Stomach (tissue), 4 donors: ENCODE measurements around the gene ARID3A.

Experiments used
- POLR2AphosphoS5 ChIP-seq, 3 donors: sonication (generic); formaldehyde crosslinking; IDR thresholded peaks; one replicate each; pipeline ENCODE4 v1.6.1; 2016; ENCODE audit warnings: antibody characterized with exemption in 3 of 3
- TF ChIP-seq, protein P1 (sequence below), 7 experiments: fragments of 450-650 bp in 4 of 7; fragments of 200-600 bp in 3 of 7; sonication (generic) in 3 of 7; IDR thresholded peaks; one replicate each; pipeline ENCODE4 v1.5.1; 2016 to 2019; ENCODE audit warnings: antibody characterized with exemption in 7 of 7, control low read depth in 2 of 7, mild to moderate bottlenecking in 1 of 7

DNA sequence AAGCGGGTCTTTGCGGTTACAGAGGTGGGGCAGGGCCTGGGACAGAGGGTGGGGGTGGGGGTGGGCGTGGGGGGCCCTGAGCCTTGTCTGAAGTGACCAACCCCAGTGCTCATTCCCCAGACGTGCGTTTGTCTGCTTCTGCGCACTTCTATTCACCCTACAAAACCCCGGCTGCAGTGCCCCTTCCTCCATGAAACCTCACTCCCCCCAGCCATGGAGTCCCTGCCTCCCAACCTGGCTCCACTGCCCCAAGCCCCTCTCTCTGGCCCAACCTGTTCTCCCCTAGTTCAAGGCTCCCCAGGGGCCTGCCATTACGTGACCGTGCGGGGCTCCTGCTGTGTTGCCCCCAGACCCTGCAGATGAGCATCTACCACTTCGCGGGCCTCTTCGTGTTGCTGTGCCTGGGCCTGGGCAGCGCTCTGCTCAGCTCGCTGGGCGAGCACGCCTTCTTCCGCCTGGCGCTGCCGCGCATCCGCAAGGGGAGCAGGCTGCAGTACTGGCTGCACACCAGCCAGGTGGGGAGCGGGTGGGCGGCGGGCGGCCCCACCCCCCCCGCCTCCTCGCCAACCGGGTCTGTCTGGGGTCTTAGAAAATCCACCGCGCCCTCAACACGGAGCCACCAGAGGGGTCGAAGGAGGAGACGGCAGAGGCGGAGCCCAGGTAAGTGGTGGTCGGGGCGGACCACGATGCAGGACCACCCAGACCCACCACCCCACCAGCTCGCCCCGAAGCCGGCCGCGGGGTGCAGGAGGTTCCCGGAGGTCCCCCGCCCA lies 82.6 kb downstream of the ARID3A start:
- TF ChIP-seq, protein P1, sequence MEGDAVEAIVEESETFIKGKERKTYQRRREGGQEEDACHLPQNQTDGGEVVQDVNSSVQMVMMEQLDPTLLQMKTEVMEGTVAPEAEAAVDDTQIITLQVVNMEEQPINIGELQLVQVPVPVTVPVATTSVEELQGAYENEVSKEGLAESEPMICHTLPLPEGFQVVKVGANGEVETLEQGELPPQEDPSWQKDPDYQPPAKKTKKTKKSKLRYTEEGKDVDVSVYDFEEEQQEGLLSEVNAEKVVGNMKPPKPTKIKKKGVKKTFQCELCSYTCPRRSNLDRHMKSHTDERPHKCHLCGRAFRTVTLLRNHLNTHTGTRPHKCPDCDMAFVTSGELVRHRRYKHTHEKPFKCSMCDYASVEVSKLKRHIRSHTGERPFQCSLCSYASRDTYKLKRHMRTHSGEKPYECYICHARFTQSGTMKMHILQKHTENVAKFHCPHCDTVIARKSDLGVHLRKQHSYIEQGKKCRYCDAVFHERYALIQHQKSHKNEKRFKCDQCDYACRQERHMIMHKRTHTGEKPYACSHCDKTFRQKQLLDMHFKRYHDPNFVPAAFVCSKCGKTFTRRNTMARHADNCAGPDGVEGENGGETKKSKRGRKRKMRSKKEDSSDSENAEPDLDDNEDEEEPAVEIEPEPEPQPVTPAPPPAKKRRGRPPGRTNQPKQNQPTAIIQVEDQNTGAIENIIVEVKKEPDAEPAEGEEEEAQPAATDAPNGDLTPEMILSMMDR (IDR thresholded peaks at IDR 0.05): no peak
- TF ChIP-seq POLR2AphosphoS5 (IDR thresholded peaks at IDR 0.05): no peak
